ENCODE results near the gene CT45A5.
A peak's percentile ranks its signal among the peaks of the same experiment; 100 is the strongest.
"Not testable (repeated sequence)": the region's sequence is repeated elsewhere in the genome, so short reads cannot be mapped to it uniquely, and the experiment has no call there.

CT45A5 gene, protein sequence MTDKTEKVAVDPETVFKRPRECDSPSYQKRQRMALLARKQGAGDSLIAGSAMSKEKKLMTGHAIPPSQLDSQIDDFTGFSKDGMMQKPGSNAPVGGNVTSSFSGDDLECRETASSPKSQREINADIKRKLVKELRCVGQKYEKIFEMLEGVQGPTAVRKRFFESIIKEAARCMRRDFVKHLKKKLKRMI

DNA sequence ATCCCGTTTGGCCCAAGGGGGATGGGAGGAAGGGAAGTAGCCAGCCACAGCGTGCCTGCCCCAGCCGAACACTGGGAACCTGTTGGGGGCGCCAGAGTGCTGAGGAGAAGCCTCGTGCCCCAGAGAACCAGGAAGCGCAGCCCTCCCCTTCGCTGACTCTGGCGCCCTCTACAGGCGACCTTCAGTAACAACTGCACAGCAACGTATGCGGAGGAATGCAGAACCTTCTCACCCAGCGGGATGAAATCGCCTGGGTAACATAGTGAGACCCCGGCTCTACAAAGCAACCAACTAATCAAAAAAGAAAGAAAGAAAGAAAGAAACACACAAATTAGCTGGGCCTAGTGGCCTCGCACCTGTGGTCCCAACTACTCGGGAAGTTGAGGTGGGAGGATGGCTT is at the start of gene CT45A5:
Gene CT45A5 (minus strand): TSS at position 101 of the 400 bp plus-strand sequence. CDS start 3,774 bp downstream, outside the sequence.
- intact Hi-C loops (cut with DNase I); DNase-seq: not testable (repeated sequence)

DNA sequence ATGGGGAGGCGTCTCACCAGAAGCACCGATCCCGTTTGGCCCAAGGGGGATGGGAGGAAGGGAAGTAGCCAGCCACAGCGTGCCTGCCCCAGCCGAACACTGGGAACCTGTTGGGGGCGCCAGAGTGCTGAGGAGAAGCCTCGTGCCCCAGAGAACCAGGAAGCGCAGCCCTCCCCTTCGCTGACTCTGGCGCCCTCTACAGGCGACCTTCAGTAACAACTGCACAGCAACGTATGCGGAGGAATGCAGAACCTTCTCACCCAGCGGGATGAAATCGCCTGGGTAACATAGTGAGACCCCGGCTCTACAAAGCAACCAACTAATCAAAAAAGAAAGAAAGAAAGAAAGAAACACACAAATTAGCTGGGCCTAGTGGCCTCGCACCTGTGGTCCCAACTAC is 34.6 kb upstream of the CT45A5 start, which contains the start of gene CT45A2:
Gene CT45A2 (minus strand): TSS at position 101 of the 400 bp plus-strand sequence. CDS start 3,747 bp downstream, outside the sequence.
- intact Hi-C loops (cut with DNase I); DNase-seq: not testable (repeated sequence)

DNA sequence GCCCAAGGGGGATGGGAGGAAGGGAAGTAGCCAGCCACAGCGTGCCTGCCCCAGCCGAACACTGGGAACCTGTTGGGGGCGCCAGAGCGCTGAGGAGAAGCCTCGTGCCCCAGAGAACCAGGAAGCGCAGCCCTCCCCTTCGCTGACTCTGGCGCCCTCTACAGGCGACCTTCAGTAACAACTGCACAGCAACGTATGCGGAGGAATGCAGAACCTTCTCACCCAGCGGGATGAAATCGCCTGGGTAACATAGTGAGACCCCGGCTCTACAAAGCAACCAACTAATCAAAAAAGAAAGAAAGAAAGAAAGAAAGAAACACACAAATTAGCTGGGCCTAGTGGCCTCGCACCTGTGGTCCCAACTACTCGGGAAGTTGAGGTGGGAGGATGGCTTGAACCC is 17.4 kb upstream of the CT45A5 start, which contains the start of gene CT45A6:
Gene CT45A6 (minus strand): TSS at position 101 of the 400 bp plus-strand sequence. CDS start 3,794 bp downstream, outside the sequence.
- intact Hi-C loops (cut with DNase I); DNase-seq: not testable (repeated sequence)

DNA sequence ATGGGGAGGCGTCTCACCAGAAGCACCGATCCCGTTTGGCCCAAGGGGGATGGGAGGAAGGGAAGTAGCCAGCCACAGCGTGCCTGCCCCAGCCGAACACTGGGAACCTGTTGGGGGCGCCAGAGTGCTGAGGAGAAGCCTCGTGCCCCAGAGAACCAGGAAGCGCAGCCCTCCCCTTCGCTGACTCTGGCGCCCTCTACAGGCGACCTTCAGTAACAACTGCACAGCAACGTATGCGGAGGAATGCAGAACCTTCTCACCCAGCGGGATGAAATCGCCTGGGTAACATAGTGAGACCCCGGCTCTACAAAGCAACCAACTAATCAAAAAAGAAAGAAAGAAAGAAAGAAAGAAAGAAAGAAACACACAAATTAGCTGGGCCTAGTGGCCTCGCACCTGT is 17.2 kb downstream of the CT45A5 start, which contains the start of gene CT45A3:
Gene CT45A3 (minus strand): TSS at position 101 of the 400 bp plus-strand sequence. CDS start 3,747 bp downstream, outside the sequence.
- DNase-seq; intact Hi-C loops (cut with DNase I): not testable (repeated sequence)

DNA sequence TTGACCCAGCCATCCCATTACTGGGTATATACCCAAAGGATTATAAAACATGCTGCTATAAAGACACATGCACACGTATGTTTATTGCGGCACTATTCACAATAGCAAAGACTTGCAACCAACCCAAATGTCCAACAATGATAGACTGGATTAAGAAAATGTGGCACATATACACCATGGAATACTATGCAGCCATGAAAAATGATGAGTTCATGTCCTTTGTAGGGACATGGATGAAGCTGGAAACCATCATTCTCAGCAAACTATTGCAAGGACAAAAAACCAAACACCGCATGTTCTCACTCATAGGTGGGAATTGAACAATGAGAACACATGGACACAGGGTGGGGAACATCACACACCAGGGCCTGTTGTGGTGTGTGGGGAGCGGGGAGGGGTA is 40.6 kb downstream of the CT45A5 start:
- DNase-seq; intact Hi-C loops (cut with DNase I): not testable (repeated sequence)

DNA sequence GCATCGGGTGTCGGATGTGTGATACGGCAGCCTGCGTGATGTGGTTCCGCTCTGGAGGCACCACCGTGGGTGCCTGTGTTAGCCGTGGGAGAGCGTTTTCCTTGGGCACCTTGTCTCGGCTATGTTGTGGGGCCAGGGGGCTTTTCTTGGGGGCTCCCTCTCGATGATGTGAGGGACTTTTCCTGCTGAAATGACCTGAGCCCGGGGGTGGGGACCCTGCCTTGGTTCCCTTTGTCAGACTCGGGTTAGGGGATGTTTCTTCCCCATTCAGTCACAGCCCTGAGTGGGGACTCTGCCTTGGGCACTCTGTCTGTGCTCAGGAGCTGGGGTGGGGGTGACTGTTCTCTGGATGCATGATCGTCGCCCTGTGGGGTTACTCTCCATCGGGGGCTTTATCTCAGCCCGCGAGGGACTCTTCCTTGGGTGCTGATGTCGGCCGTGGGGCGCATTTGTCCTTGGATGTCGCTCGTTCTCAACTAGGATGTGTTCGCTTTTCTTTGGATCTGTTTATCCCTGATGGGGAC is 44.0 kb downstream of the CT45A5 start:
- intact Hi-C loops (cut with DNase I), result no loop called here
- DNase-seq, result peak in 2 of 10 donors; percentile 50 to 59

DNA sequence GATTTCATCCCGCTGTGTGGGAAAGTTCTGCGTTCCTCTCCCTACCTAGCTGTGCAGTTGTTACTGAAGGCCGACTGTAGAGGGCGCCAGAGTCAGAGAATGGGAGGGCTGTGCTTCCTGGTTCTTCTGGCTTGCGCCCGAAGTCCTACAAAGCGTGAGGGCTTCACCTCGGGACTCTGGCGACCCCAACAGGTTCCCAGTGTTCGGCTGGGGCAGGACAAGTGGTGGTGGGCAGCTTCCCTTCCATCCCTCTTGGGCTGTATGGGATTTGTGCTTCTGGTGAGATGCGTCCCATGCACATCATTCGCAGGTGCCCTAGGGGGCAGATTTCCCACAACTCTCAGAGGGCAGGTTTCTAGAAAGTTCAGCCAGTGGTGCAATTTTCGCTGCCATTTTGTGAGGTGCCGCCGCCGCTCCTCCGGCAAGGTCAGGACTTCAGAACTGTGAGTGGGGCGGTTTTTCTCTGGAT is 44.6 kb downstream of the CT45A5 start:
- intact Hi-C loops (cut with DNase I), result no loop called here
- DNase-seq, result peak in 7 of 10 donors; percentile 10 to 82 (median 24)

DNA sequence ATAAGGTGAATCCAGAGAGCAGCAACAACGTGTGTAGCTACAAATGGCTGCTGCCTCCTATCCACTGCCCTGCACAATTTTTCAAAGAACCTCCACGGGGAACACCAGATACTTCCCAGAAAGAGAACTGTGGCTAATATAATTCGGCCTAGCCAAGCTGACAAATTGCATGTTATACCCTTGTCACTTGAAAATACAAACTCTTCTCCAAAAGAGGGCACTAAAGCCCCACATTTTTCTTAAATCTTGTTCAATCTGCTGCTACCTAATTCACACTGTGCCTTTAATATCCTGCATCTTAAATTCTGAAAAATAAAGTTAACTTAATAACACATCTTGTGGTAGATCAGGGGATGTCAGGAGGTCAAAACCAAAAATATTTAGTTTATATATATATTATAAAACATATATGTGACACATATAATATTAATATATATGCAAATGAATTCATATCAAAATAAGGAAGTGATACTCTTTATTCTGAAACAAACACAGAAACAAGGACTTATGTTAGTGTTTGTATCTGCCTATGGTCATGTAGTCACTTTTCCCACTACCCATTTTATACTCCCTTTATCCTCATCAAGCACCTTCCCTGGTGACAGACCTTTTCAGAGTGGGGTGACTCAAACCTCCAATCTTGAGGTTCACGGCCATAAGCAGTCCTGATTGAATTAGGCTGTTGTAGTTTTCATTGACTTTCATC is 47.8 kb downstream of the CT45A5 start:
- intact Hi-C loops (cut with DNase I), result no loop called here
- DNase-seq, result no peak

DNA sequence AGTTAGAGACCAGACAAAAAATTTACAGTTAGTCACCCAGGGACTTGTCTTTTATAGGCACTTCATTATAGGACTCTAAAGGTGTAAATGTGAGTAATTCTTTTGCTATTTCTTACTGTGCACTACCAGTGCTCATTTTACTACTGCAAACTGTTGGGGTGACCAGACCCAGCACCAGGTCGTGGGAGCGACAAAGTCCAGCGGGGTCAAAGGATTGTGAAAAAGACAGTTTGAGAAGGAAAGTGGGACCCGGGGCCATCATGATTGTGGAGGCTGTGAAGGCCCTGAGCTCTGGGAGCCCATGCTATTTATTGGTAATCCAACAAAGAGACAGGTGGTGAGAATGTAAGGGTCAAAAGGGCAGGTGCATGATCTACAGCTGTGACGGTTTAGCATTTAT is 50.6 kb downstream of the CT45A5 start:
- intact Hi-C loops (cut with DNase I), result not testable (repeated sequence)
- peak in 1 of 10 donors; percentile 57 for DNase-seq

Measured in posterior cingulate gyrus (tissue), 11 donors.